Mucosa of descending colon (tissue), 3 donors: ENCODE data around the gene CCDC81. TPM values are rescaled to one million over a fixed set of nuclear protein-coding genes. Genes with fewer than 3 reads are reported as not detected.
"Not testable (repeated sequence)": the region's sequence is repeated elsewhere in the genome, so short reads cannot be mapped to it uniquely, and the experiment has no call there.

Source experiments
- ATAC-seq: fragments of 200-7000 bp; cut with Tn5 transposase; one replicate; pipeline ENCODE4 v1.9.1; 2020; ENCODE audit warnings: mild to moderate bottlenecking, moderate library complexity
- DNase-seq, 3 donors: peaks; one replicate each; pipeline ENCODE4 v3.0.0-alpha.2; 2020
- H3K36me3 ChIP-seq: fragments of 200-600 bp; one replicate; pipeline ENCODE4 v1.8.0; 2021; ENCODE audit warnings: low read depth, mild to moderate bottlenecking
- H3K4me1 ChIP-seq: fragments of 200-600 bp; one replicate; pipeline ENCODE4 v1.8.0; 2021; ENCODE audit warnings: low read depth, mild to moderate bottlenecking
- H3K4me3 ChIP-seq: fragments of 200-600 bp; one replicate; pipeline ENCODE4 v1.8.0; 2021; ENCODE audit warnings: mild to moderate bottlenecking
- H3K9me3 ChIP-seq: fragments of 200-600 bp; one replicate; pipeline ENCODE4 v1.8.0; 2021; ENCODE audit warnings: mild to moderate bottlenecking
- CTCF ChIP-seq: fragments of 200-600 bp; IDR thresholded peaks from one replicate; pipeline ENCODE4 v1.8.0; 2022; ENCODE audit warnings: antibody characterized with exemption, mild to moderate bottlenecking
- intact Hi-C, 2 donors: fragments of 100-400 bp; cut with DNase I in 1 of 2; cut with micrococcal nuclease in 1 of 2; formaldehyde crosslinking; loops; one replicate each; pipeline versions ENCODE4 v1.11.0 to v1.11.1; 2022; cut with DNase I, micrococcal nuclease
- long read RNA-seq, 2 donors: library from polyadenylated mRNA; unstranded; transcript quantifications; one replicate each; pipeline ENCODE4 v2.0.0, GENCODE V29; 2019 to 2021
- total RNA-seq, 3 donors: library from RNA; stranded (reverse); fragmentation: NEBNext Ultra II Directional in 2 of 3; extraction: Animal tissue kit (Norgen Biotek cat#: 25700) in 2 of 3; gene quantifications; one replicate each; pipeline versions ENCODE4 v1.2.1 to v1.2.4, GENCODE V29; 2021 to 2023
- donor health status: DM: no; HTN: no; CAD: no; lungs with moderate emphysema.
- donor health status: DM: no; HTN: no; CAD: no.
- donor health status: DM: no; HTN: yes; CAD: no.

The CCDC81 gene
- total RNA-seq, result under 1 TPM; 0.60 to 0.73 (median 0.61) TPM
- long read RNA-seq, donor 1, result 0 reads
- long read RNA-seq, donor 2, result 0 reads

DNA sequence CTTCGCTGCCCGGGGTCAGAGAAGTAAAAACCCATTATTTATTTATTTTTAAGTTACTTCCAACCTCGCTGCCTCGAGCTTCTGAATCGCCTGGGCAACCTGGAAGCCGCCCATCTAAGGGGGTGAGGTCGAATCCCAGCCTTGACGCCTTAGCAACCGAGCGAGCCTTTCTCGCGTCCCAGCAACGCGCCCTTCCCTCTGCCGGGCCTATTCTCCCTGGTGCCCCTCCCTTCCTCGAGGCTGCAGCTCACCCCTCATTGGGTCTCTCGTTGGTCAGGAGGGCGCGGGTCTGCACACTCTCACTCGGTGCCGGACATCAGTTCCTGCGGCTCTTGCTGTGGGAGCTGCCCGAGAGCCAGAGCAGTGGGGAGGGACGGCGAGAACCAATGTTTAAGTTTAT lies at the start of gene CCDC81:
CCDC81 (plus strand) TSS at position 302 of the 400 bp plus-strand sequence. CDS start 277 bp downstream, outside the sequence.
- intact Hi-C loops, result no loop called here
- no peaks in the 10 kb centered on the region for H3K36me3 ChIP-seq
- DNase-seq, result no peak
- TF ChIP-seq CTCF, result no peak
- no peak within 1 kb of the TSS for H3K4me3 ChIP-seq
- ATAC-seq, result no peak
- no peaks in the 10 kb centered on the region for H3K9me3 ChIP-seq
- H3K4me1 ChIP-seq, result no peaks in the 10 kb centered on the region

DNA sequence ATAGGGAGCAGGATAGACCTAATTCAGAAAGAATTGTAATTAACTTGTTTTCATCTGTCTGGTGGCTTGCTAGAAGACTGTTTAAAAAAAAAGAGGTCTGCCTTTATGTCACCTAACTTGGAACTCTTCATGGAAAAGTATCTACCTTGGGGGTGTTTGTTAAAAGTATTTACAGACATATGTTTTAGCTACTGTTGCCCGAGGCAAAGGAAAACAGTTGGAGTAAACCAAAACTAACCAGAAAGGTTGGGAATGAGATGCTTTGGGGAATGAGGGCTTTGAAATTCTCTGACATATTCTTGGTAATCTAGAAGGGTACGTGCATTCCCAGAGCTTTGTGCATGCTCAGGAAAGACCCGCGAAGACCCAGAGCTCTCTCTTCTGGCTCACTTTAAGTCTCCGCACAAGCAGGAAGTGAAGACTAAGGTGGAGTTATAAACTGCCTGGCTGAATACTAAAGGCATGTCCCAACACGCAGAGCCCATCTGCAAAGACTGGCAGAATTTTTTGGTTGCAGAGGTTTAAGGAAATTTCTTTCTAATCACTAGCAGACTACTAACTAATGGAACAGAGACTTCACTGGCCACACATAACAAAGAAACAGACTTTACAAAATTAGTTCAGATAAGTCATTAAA lies 39.4 kb upstream of the CCDC81 start:
- Histone ChIP-seq H3K4me1 (no peaks in the 10 kb centered on the region), H3K9me3 (no peaks in the 10 kb centered on the region), H3K36me3 (no peaks in the 10 kb centered on the region), H3K4me3 (no peak overlapping the region)
- DNase-seq (no peak), ATAC-seq (no peak)
- TF ChIP-seq CTCF, result no peak
- intact Hi-C loops, result no loop called here

DNA sequence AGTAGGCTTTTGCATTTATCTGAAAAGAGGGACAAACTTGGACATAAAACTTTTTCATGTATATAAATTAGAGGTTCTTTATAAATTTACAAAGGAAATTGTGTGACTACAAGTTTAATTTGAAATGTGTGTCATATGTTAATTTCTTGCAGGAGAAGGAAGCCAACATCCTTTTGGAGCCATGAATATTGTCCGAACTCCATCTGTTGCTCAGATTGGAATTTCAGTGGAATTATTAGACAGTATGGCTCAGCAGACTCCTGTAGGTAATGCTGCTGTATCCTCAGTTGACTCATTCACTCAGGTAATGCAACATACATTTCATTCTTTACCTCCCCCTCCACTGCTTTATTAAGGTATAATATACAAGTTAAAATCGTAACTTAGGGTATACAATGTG lies 37.5 kb upstream of the CCDC81 start:
- Histone ChIP-seq H3K36me3 (no peaks in the 10 kb centered on the region), H3K4me1 (no peaks in the 10 kb centered on the region), H3K4me3 (no peak overlapping the region), H3K9me3 (no peaks in the 10 kb centered on the region)
- intact Hi-C loops, result no loop called here
- ATAC-seq (no peak), DNase-seq (no peak)
- TF ChIP-seq CTCF, result no peak

DNA sequence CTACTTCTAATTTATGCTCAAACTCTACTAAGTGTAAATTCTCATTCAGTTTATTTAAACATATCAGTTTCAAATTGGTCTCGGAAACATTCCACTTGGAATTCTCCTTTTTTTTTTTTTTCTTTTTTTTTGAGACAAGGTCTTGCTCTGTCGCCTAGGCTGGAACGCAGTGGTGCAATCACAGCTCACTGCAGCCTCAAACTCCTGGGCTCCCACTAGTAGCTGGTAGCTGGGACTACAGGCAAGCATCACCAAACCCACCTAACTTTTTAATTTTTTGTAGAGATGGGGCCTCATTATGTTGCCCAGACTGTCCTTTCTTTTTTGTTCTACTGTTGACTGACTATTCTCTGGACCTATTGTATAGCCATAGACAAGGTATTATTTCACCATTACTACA lies 33.3 kb upstream of the CCDC81 start:
- DNase-seq, result no peak
- intact Hi-C loops, result no loop called here
- H3K36me3 ChIP-seq, result no peaks in the 10 kb centered on the region
- H3K4me1 ChIP-seq, result no peaks in the 10 kb centered on the region
- TF ChIP-seq CTCF, result no peak
- ATAC-seq, result no peak
- H3K4me3 ChIP-seq, result no peak overlapping the region
- H3K9me3 ChIP-seq, result no peaks in the 10 kb centered on the region

DNA sequence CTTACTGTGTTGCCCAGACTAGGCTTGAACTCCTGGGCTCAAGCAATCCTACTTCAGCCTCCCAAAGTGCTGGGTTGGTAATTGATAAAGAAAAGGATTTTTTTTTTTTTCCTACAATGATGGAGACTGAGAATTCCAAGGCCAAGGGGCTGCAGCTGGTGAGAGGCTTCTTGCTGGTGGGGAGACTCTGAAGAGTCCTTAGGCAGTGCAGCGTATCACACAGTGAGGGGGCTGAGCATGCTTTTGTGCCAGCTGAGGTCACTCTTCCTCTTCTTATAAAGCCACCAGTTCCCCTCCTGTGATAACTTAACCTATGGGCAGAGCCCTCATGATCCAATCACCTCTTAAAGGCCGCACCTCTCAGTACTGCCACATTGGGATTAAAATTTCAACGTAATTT lies 28.2 kb upstream of the CCDC81 start:
- no peaks in the 10 kb centered on the region for H3K4me1 ChIP-seq
- no peak overlapping the region for H3K4me3 ChIP-seq
- TF ChIP-seq CTCF, result no peak
- DNase-seq, result no peak
- H3K9me3 ChIP-seq, result no peaks in the 10 kb centered on the region
- no peaks in the 10 kb centered on the region for H3K36me3 ChIP-seq
- intact Hi-C loops, result no loop called here
- no peak for ATAC-seq

DNA sequence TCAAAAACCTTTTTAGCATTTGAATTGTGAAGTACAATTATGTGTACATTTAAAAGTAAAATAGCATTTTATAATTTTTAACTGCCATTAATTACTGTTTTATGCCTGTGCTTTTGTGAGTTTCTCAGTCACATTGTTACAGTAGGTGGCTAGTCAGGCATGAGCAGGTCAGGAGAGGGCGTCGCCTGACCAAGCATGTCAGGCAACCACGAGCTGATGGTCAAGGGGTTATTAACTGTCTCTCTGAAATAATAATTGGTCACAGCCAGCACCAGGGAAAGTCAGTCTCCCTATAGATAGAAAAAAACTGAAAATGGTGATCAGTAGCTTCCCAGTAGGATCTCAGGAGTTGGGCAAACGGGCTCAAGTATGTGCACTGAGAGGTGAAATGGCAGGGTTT lies 19.4 kb upstream of the CCDC81 start:
- intact Hi-C loops, result no loop called here
- Histone ChIP-seq H3K36me3 (no peaks in the 10 kb centered on the region), H3K4me1 (no peaks in the 10 kb centered on the region), H3K4me3 (no peak overlapping the region), H3K9me3 (no peaks in the 10 kb centered on the region)
- no peak for ATAC-seq
- no peak for TF ChIP-seq CTCF
- DNase-seq, result no peak

- ATAC-seq, intact Hi-C loops, DNase-seq, H3K9me3 ChIP-seq, H3K4me3 ChIP-seq, H3K36me3 ChIP-seq, H3K4me1 ChIP-seq: not testable (repeated sequence)
Measured at GRCh38 chr11:86357412-86357811, 17.3 kb upstream of the CCDC81 start.
